ENCODE data around the gene PHAX. TPM values are rescaled to one million over a fixed set of nuclear protein-coding genes. Genes with fewer than 3 reads are reported as not detected.
A peak's percentile ranks its signal among the peaks of the same experiment; 100 is the strongest.
"Not testable (repeated sequence)": the region's sequence is repeated elsewhere in the genome, so short reads cannot be mapped to it uniquely, and the experiment has no call there.

Gene PHAX
- total RNA-seq, 6 donors from 2014 or later = 22.7 to 66.6 (median 30.8) TPM

GRCh38 chr5:126594748-126595485, 5.8 kb upstream of the PHAX start, which contains the start of gene ALDH7A1:
Gene ALDH7A1, minus strand, starts transcription at chr5:126595219. Its CDS starts 21 bp downstream, at chr5:126595198.
- H3K27me3 ChIP-seq = no peaks in the 10 kb centered on the region
- peak within 1 kb of the TSS; percentile 71 to 84 (median 76) for H3K27ac ChIP-seq
- peak; percentile 95 to 96 for ATAC-seq (ENCODE audit: low FRiP score in 2 of 2)
- peak in 1 of 2 donors; percentile 78 for TF ChIP-seq POLR2AphosphoS5 (IDR thresholded peaks at IDR 0.05)
- peak in 2 of 4 donors; percentile 22 to 66 for TF ChIP-seq POLR2A (IDR thresholded peaks at IDR 0.05)
- no peak for TF ChIP-seq EP300 (IDR thresholded peaks at IDR 0.05)
- peak in 3 of 6 experiments; percentile 28 to 38 (median 33) for TF ChIP-seq CTCF (IDR thresholded peaks at IDR 0.05)
- no peaks in the 10 kb centered on the region for H3K9me3 ChIP-seq
- 0% methylated on average over 15 to 33 of the region's 44 CpGs for WGBS, 2 donors
- H3K4me3 ChIP-seq = peak within 1 kb of the TSS; percentile 56 to 77 (median 70)
- peaks cover 3 to 27% (median 12%) of the 10 kb centered on the region in 4 donors for H3K4me1 ChIP-seq
- H3K36me3 ChIP-seq = peaks cover 0 to 7% (median under 1%) of the 10 kb centered on the region in 4 donors
- DNase-seq = peak; percentile 90 to 93

DNA sequence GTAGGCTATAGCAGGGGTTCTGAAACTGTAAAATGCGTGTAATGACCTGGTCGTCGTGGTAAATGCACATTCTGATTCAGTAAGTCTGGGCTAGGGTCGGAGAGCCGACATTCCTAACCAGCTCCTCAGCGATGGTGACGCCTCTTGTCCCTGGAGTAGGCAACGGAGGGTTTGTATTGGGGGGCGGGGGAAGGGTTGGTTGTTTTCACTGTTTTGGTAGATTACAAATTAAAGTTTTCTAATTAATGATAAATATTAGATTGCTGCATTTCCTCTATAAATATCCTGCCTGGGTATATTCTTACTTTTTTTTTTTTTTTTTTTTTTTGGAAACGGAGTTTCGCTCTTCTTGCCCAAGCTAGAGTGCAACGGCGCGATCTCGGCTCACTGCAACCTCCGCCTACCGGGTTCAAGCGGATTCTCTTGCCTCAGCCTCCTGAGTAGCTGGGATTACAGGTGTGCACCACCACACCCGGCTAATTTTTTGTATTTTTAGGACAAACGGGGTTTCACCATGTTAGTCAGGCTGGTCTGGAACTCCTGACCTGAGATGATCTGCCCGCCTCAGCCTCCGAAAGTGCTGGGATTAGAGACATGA, 5.2 kb upstream of the PHAX start:
- no peak for TF ChIP-seq EP300 (IDR thresholded peaks at IDR 0.05)
- TF ChIP-seq CTCF (IDR thresholded peaks at IDR 0.05) = no peak
- no peak for TF ChIP-seq POLR2AphosphoS5 (IDR thresholded peaks at IDR 0.05)
- TF ChIP-seq POLR2A (IDR thresholded peaks at IDR 0.05) = no peak
- Histone ChIP-seq H3K9me3 (no peaks in the 10 kb centered on the region), H3K27ac (peak overlapping the region; percentile 71 to 84 (median 76)), H3K27me3 (no peaks in the 10 kb centered on the region), H3K36me3 (peaks cover 0 to 5% (median 0%) of the 10 kb centered on the region in 4 donors), H3K4me3 (peak overlapping the region; percentile 56 to 77 (median 70)), H3K4me1 (peaks cover 3 to 32% (median 14%) of the 10 kb centered on the region in 4 donors)
- no peak for DNase-seq
- WGBS, 2 donors = 63 to 65% methylated on average over 22 of the region's 22 CpGs
- ATAC-seq (ENCODE audit: low FRiP score in 2 of 2) = no peak

GRCh38 chr5:126597156-126597555, 3.6 kb upstream of the PHAX start:
- no peak for ATAC-seq (ENCODE audit: low FRiP score in 2 of 2)
- TF ChIP-seq EP300 (IDR thresholded peaks at IDR 0.05) = no peak
- no peak for TF ChIP-seq POLR2A (IDR thresholded peaks at IDR 0.05)
- no peak for TF ChIP-seq CTCF (IDR thresholded peaks at IDR 0.05)
- no peak for TF ChIP-seq POLR2AphosphoS5 (IDR thresholded peaks at IDR 0.05)
- Histone ChIP-seq H3K36me3 (no peaks in the 10 kb centered on the region), H3K9me3 (no peaks in the 10 kb centered on the region), H3K27me3 (no peaks in the 10 kb centered on the region), H3K4me3 (no peak overlapping the region), H3K4me1 (peaks cover 12 to 42% (median 22%) of the 10 kb centered on the region in 4 donors), H3K27ac (peak overlapping the region in 2 of 4 donors; percentile 13 to 20)
- DNase-seq = no peak
- 62 to 69% methylated on average over 4 of the region's 4 CpGs for WGBS, 2 donors

GRCh38 chr5:126599499-126599898, 1.2 kb upstream of the PHAX start:
- 94 to 96% methylated on average over 7 of the region's 7 CpGs for WGBS, 2 donors
- TF ChIP-seq CTCF (IDR thresholded peaks at IDR 0.05) = no peak
- no peak for TF ChIP-seq POLR2A (IDR thresholded peaks at IDR 0.05)
- no peak for TF ChIP-seq EP300 (IDR thresholded peaks at IDR 0.05)
- no peak for TF ChIP-seq POLR2AphosphoS5 (IDR thresholded peaks at IDR 0.05)
- Histone ChIP-seq H3K27ac (peak overlapping the region in 1 of 4 donors; percentile 33), H3K36me3 (peaks cover 6 to 13% (median 8%) of the 10 kb centered on the region in 4 donors), H3K9me3 (no peaks in the 10 kb centered on the region), H3K4me3 (no peak overlapping the region), H3K27me3 (no peaks in the 10 kb centered on the region), H3K4me1 (peaks cover 14 to 35% (median 15%) of the 10 kb centered on the region in 4 donors)
- DNase-seq (no peak), ATAC-seq (ENCODE audit: low FRiP score in 2 of 2) (no peak)

GRCh38 chr5:126599971-126600630, 646 bp upstream of the PHAX start:
- DNase-seq, H3K27me3 ChIP-seq, H3K9me3 ChIP-seq: not testable (repeated sequence)
- Histone ChIP-seq H3K4me1 (peaks cover 13 to 37% (median 21%) of the 10 kb centered on the region in 4 donors), H3K27ac (peak overlapping the region; percentile 88 to 95 (median 92)), H3K4me3 (peak overlapping the region in 2 of 4 donors; percentile 88 to 100), H3K36me3 (peaks cover 6 to 19% (median 11%) of the 10 kb centered on the region in 4 donors)
- WGBS, 2 donors = 73 to 78% methylated on average over 15 of the region's 15 CpGs
- ATAC-seq (ENCODE audit: low FRiP score in 2 of 2) = peak; percentile 22 to 57
